HepG2 (cell line): ENCODE data around the gene PDIA4. TPM values are rescaled to one million over a fixed set of nuclear protein-coding genes. Genes with fewer than 3 reads are reported as not detected.
A peak's percentile ranks its signal among the peaks of the same experiment; 100 is the strongest.

Experiments used
- CC2D1A ChIP-seq: sonication (generic); formaldehyde crosslinking; IDR thresholded peaks from 2 replicates; pipeline ENCODE4 v1.8.1; 2023; ENCODE audit warnings: mild to moderate bottlenecking, missing genetic modification reagents
- ETV5 ChIP-seq: IDR thresholded peaks from 2 replicates; pipeline ENCODE4 v1.6.1; 2018; ENCODE audit warnings: missing biosample characterization, missing genetic modification reagents, inconsistent platforms, borderline replicate concordance
- FOSL2 ChIP-seq: sonication (generic); formaldehyde crosslinking; IDR thresholded peaks from 2 replicates; pipeline ENCODE4 v1.4.0; 2020; ENCODE audit warnings: missing genetic modification reagents
- FOXO1 ChIP-seq: sonication (generic); formaldehyde crosslinking; IDR thresholded peaks from 2 replicates; pipeline ENCODE4 v1.4.0; 2020; ENCODE audit warnings: missing genetic modification reagents
- HNRNPLL ChIP-seq: fragments of 200-400 bp; formaldehyde crosslinking; IDR thresholded peaks from 2 replicates; pipeline ENCODE4 v1.6.1; 2017; ENCODE audit warnings: mild to moderate bottlenecking, low read depth, low read length; ENCODE audit not compliant: poor library complexity, severe bottlenecking
- KLF15 ChIP-seq: sonication (generic); formaldehyde crosslinking; IDR thresholded peaks from 2 replicates; pipeline ENCODE4 v1.8.1; 2023; ENCODE audit warnings: borderline replicate concordance, mild to moderate bottlenecking, inconsistent platforms, missing genetic modification reagents, mixed read lengths
- MTA1 ChIP-seq: sonication (generic); formaldehyde crosslinking; IDR thresholded peaks from 2 replicates; pipeline ENCODE4 v1.4.0; 2020; ENCODE audit warnings: missing genetic modification reagents, mild to moderate bottlenecking, borderline replicate concordance
- PPARG ChIP-seq: conservative IDR thresholded peaks from 2 replicates; pipeline ENCODE4 v1.6.1; 2016; ENCODE audit warnings: missing biosample characterization, missing genetic modification reagents
- SNRNP70 ChIP-seq: fragments of 200-400 bp; formaldehyde crosslinking; IDR thresholded peaks from 2 replicates; pipeline ENCODE4 v1.6.1; 2017; ENCODE audit warnings: mild to moderate bottlenecking, low read depth, low read length, moderate library complexity
- SRSF9 ChIP-seq: fragments of 200-400 bp; formaldehyde crosslinking; IDR thresholded peaks from 2 replicates; pipeline ENCODE4 v1.6.1; 2018; ENCODE audit warnings: borderline replicate concordance, mild to moderate bottlenecking, low read depth, low read length; ENCODE audit not compliant: insufficient read depth, poor library complexity, severe bottlenecking
- ZNF264 ChIP-seq: sonication (generic); formaldehyde crosslinking; IDR thresholded peaks from 2 replicates; pipeline ENCODE4 v1.4.0; 2020; ENCODE audit warnings: missing genetic modification reagents
- ZNF343 ChIP-seq: sonication (generic); formaldehyde crosslinking; IDR thresholded peaks from 2 replicates; pipeline ENCODE4 v1.4.0; 2020; ENCODE audit warnings: mild to moderate bottlenecking, missing genetic modification reagents
- ZSCAN21 ChIP-seq: sonication (generic); formaldehyde crosslinking; IDR thresholded peaks from 2 replicates; pipeline ENCODE4 v1.8.0; 2022; ENCODE audit warnings: mild to moderate bottlenecking, missing genetic modification reagents, moderate library complexity, borderline replicate concordance
- polyA plus RNA-seq, 8 experiments: library from polyadenylated mRNA; depleted of rRNA in 3 of 8; stranded (reverse) in 7 of 8; unstranded in 1 of 8; fragments of >200 nt; fragmentation: Illumina TruSeq in 4 of 8; extraction: Trizol in 4 of 8; gene quantifications; 2 replicates each; pipeline versions ENCODE4 v1.2.1 to v1.2.3, GENCODE V29; 2011 to 2016; ENCODE audit warnings: low read depth in 4 of 8, missing spikeins in 1 of 8, mixed read lengths in 1 of 8; ENCODE audit not compliant: insufficient read depth in 1 of 8
- total RNA-seq, 5 experiments: library from RNA; depleted of rRNA; stranded (reverse); fragments of >200 nt; fragmentation: Illumina TruSeq; extraction: Trizol; gene quantifications; 2 replicates each; pipeline ENCODE4 v1.2.3, GENCODE V29; 2016; ENCODE audit warnings: low read depth in 1 of 5
- TF ChIP-seq, protein P1 (sequence below): sonication (generic); formaldehyde crosslinking; IDR thresholded peaks from 2 replicates; pipeline ENCODE4 v1.9.0; 2021; ENCODE audit warnings: missing genetic modification reagents, borderline replicate concordance
- TF ChIP-seq, protein P2 (sequence below): IDR thresholded peaks from 2 replicates; pipeline ENCODE4 v1.6.1; 2016; ENCODE audit warnings: low read depth
- TF ChIP-seq, protein P3 (sequence below): sonication (generic); formaldehyde crosslinking; IDR thresholded peaks from 2 replicates; pipeline ENCODE4 v1.8.0; 2022; ENCODE audit warnings: missing genetic modification reagents, mild to moderate bottlenecking, moderate library complexity, borderline replicate concordance
- TF ChIP-seq, protein P4 (sequence below): sonication (generic); formaldehyde crosslinking; IDR thresholded peaks from 2 replicates; pipeline ENCODE4 v1.8.1; 2023; ENCODE audit warnings: missing genetic modification reagents, mild to moderate bottlenecking, borderline replicate concordance
- TF ChIP-seq, protein P5 (sequence below): sonication (generic); formaldehyde crosslinking; IDR thresholded peaks from 2 replicates; pipeline ENCODE4 v1.8.0; 2022; ENCODE audit warnings: mild to moderate bottlenecking, missing genetic modification reagents; ENCODE audit not compliant: insufficient replicate concordance

Gene PDIA4
- total and polyA plus RNA-seq, 2 of the 13 experiments (the other 11 are each of a cell fraction or from before 2014, with no cell fraction given) = 278 to 402 TPM

DNA sequence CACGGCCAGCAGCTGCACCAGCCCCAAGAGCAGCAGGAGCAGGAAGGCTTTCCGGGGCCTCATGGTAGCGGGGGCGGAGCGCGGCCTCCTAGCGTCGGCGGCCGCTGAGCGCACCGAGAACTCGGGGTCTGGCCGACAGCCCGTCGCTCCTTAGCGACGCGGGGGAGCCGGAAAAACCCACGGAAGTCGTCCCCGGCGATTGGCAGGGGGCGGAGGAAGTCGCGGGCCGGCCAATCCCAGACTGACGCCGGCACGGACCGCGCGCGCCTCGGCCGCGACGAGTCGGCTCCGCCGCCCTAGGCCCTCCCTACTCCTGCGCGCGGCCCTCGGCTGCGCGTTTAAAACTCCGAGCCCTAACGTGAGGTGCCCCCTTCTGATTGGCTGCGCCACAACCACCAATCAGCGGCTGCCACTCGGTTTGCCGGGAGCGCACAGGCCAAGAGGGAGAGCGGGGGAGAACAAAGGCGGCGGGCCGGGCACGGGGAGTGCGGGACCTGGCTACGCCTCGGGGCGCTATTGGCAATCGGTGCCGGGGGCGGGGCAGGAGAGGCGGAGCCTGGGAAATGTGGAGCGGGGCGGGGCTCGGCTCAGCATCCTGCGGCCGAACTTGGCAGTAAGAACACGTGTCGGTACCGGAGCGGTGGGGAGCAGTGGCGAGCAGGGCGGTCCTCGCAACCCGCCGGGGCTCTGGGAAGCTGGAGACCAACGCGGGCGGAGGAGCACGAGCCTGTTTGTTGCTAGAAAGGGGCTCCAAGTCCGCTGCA lies at the start of gene PDIA4 (continued):
- TF ChIP-seq, protein P1, sequence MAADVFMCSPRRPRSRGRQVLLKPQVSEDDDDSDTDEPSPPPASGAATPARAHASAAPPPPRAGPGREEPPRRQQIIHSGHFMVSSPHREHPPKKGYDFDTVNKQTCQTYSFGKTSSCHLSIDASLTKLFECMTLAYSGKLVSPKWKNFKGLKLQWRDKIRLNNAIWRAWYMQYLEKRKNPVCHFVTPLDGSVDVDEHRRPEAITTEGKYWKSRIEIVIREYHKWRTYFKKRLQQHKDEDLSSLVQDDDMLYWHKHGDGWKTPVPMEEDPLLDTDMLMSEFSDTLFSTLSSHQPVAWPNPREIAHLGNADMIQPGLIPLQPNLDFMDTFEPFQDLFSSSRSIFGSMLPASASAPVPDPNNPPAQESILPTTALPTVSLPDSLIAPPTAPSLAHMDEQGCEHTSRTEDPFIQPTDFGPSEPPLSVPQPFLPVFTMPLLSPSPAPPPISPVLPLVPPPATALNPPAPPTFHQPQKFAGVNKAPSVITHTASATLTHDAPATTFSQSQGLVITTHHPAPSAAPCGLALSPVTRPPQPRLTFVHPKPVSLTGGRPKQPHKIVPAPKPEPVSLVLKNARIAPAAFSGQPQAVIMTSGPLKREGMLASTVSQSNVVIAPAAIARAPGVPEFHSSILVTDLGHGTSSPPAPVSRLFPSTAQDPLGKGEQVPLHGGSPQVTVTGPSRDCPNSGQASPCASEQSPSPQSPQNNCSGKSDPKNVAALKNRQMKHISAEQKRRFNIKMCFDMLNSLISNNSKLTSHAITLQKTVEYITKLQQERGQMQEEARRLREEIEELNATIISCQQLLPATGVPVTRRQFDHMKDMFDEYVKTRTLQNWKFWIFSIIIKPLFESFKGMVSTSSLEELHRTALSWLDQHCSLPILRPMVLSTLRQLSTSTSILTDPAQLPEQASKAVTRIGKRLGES (CRISPR knock-in tag) = 0 out of 2 replicates have a peak, but pooled peaks have one; percentile 45
- 0 out of 2 replicates have a peak, but pooled peaks have one; percentile 52 for TF ChIP-seq ZNF343
- no peak for TF ChIP-seq SNRNP70
- TF ChIP-seq FOSL2 (CRISPR knock-in tag) = 0 out of 2 replicates have a peak, but pooled peaks have one; percentile 15
- TF ChIP-seq KLF15 = 0 out of 2 replicates have a peak, but pooled peaks have one; percentile 35
- TF ChIP-seq, protein P2, sequence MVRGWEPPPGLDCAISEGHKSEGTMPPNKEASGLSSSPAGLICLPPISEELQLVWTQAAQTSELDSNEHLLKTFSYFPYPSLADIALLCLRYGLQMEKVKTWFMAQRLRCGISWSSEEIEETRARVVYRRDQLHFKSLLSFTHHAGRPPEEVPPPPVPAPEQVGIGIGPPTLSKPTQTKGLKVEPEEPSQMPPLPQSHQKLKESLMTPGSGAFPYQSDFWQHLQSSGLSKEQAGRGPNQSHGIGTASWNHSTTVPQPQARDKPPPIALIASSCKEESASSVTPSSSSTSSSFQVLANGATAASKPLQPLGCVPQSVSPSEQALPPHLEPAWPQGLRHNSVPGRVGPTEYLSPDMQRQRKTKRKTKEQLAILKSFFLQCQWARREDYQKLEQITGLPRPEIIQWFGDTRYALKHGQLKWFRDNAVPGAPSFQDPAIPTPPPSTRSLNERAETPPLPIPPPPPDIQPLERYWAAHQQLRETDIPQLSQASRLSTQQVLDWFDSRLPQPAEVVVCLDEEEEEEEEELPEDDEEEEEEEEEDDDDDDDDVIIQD (CRISPR knock-in tag) = peak; percentile 65; the same call in 1 of the 2 replicates
- no peak for TF ChIP-seq PPARG (CRISPR knock-in tag)
- TF ChIP-seq SRSF9 = no peak
- peak; percentile 92 for TF ChIP-seq HNRNPLL
- TF ChIP-seq, protein P3, sequence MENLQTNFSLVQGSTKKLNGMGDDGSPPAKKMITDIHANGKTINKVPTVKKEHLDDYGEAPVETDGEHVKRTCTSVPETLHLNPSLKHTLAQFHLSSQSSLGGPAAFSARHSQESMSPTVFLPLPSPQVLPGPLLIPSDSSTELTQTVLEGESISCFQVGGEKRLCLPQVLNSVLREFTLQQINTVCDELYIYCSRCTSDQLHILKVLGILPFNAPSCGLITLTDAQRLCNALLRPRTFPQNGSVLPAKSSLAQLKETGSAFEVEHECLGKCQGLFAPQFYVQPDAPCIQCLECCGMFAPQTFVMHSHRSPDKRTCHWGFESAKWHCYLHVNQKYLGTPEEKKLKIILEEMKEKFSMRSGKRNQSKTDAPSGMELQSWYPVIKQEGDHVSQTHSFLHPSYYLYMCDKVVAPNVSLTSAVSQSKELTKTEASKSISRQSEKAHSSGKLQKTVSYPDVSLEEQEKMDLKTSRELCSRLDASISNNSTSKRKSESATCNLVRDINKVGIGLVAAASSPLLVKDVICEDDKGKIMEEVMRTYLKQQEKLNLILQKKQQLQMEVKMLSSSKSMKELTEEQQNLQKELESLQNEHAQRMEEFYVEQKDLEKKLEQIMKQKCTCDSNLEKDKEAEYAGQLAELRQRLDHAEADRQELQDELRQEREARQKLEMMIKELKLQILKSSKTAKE (CRISPR knock-in tag) = 0 out of 2 replicates have a peak, but pooled peaks have one; percentile 24
- TF ChIP-seq, protein P4, sequence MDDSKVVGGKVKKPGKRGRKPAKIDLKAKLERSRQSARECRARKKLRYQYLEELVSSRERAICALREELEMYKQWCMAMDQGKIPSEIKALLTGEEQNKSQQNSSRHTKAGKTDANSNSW (CRISPR knock-in tag) = no peak; the same call in 1 of the 2 replicates
- TF ChIP-seq FOXO1 (CRISPR knock-in tag) = 0 out of 2 replicates have a peak, but pooled peaks have one; percentile 8
- TF ChIP-seq MTA1 (CRISPR knock-in tag) = 0 out of 2 replicates have a peak, but pooled peaks have one; percentile 32
- peak; percentile 91 for TF ChIP-seq ZSCAN21 (CRISPR knock-in tag)
- peak; percentile 27; the same call in 1 of the 2 replicates for TF ChIP-seq ZNF264 (CRISPR knock-in tag)
- TF ChIP-seq CC2D1A = peak; percentile 94; the same call in 1 of the 2 replicates
- TF ChIP-seq, protein P5, sequence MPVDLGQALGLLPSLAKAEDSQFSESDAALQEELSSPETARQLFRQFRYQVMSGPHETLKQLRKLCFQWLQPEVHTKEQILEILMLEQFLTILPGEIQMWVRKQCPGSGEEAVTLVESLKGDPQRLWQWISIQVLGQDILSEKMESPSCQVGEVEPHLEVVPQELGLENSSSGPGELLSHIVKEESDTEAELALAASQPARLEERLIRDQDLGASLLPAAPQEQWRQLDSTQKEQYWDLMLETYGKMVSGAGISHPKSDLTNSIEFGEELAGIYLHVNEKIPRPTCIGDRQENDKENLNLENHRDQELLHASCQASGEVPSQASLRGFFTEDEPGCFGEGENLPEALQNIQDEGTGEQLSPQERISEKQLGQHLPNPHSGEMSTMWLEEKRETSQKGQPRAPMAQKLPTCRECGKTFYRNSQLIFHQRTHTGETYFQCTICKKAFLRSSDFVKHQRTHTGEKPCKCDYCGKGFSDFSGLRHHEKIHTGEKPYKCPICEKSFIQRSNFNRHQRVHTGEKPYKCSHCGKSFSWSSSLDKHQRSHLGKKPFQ (CRISPR knock-in tag) = peak; percentile 86
- peak; percentile 51 for TF ChIP-seq ETV5
